HG03135 (cell line): Measurements from ENCODE around the gene ANGPTL2.
A peak's percentile ranks its signal among the peaks of the same experiment; 100 is the strongest.
"Not testable (repeated sequence)": the region's sequence is repeated elsewhere in the genome, so short reads cannot be mapped to it uniquely, and the experiment has no call there.

Source experiments
- ATAC-seq: cut with Tn5 transposase; IDR thresholded peaks from one replicate; pipeline ENCODE4 v1.9.1; 2021; ENCODE audit warnings: mild to moderate bottlenecking, moderate library complexity; ENCODE audit not compliant: unreplicated experiment

ANGPTL2 gene, protein sequence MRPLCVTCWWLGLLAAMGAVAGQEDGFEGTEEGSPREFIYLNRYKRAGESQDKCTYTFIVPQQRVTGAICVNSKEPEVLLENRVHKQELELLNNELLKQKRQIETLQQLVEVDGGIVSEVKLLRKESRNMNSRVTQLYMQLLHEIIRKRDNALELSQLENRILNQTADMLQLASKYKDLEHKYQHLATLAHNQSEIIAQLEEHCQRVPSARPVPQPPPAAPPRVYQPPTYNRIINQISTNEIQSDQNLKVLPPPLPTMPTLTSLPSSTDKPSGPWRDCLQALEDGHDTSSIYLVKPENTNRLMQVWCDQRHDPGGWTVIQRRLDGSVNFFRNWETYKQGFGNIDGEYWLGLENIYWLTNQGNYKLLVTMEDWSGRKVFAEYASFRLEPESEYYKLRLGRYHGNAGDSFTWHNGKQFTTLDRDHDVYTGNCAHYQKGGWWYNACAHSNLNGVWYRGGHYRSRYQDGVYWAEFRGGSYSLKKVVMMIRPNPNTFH

DNA sequence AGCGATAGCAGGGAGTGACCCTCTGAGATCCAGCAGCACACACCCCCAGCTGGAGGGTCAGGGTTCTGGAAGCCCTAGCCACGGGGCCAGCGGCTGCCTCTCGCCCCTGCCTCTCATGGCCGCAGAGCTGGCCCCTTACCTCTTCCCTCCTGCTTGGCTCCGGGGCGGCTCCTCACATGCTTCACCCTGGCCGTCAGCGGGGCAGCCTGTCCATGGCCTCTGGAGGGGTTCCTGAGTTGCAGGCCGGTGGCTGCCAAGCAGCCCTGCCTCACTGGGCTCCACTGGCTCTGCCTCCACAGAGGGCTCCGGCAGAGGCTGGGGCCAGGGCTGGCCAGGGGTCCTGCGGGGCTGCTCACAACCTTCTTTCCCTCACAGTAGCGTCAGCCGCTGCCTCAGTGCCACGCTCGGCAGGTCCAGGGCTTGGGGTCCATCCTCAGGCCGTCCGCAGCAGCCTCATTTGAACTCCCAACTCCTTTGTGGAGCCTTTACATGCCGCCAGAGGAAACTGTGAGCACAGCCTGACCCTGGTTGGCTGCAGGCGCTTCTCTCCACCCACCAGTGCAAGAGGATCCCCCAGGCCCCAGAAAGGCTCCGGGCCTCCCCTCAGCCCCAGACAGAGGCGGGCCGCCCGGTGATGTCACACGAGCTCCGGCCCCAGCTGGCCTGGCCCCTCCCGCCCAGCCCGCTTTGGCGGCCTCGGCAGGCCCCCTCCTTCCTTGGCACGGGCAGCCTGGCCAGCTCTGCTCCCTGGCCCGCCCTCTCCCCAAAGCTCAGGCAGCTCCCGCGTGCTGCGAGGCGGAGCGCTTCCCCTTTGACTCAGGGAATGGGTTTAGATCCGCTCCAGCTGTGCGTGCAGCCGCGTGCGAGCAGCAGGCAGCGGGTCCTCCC lies at the start of gene ANGPTL2:
Gene ANGPTL2, minus strand, starts transcription at position 460 of the 888 bp plus-strand sequence. CDS start 13,904 bp downstream, outside the sequence.
- no peak for ATAC-seq

DNA sequence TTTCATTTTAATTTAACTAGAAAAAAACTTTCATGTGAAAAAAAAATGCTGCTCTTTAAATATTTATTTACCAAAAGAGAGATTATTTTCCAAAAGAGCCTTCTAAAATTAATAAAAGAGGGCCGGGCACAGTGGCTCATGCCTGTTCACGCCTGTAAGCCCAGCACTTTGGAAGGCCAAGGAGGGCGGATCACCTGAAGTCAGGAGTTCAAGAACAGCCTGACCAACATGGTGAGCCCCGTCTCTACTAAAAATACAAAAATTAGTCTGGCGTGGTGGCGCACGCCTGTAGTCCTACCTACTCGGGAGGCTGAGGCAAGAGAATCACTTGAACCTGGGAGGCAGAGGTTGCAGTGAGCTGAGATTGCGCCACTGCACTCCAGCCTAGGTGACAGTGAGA lies 48.9 kb upstream of the ANGPTL2 start:
- ATAC-seq, result not testable (repeated sequence)

DNA sequence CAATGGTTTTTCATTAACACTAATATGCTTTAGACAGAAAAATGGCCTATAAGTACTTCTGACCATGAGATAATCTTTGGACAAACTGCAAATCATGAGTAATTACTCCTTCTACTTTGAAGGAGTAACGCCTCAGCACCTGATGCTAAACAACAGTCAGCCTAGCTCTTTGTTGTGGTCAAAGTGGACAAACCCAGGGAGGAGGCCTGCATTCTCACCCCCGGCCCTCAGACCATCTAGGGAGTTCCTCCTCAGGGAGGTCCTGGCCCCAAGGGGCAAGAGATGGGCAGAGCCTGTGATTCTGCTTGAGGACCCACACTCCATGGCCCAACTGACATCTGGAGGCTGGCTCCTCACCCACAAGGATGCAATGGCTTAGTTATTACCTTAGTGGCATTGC lies 48.2 kb upstream of the ANGPTL2 start:
- ATAC-seq, result no peak

DNA sequence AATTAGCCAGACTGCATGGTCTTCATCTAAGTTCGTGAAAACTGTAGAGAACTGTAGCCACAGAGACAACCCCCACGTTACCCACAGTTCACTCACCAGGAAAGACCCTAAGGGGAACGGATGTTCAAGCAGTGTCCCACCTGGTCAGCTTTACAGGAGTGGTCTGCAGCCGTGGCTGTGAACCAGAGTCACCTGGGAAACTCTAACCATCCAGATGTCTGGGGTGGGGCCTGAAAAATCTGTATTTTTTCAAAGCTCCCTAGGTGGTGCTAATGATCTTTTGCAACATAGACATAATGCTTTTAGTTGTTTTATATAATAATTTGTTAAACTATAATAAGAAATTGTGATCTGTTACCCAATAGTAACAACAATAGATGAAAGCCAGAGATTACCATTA lies 47.7 kb upstream of the ANGPTL2 start:
- ATAC-seq, result no peak

DNA sequence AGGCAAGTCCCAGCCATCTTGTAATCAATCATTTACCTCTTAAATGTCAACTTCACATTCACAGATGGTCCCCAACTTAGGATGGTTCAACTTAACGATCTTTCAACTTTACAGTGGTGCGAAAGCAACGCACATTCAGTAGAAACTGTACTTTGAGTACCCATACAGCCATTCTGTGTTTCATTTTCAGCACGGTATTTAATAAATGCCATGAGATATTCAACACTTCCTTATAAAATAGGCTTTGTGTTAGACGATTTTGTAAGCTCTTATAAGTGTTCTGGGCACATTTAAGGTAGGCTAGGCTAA lies 47.1 kb upstream of the ANGPTL2 start:
- no peak for ATAC-seq

DNA sequence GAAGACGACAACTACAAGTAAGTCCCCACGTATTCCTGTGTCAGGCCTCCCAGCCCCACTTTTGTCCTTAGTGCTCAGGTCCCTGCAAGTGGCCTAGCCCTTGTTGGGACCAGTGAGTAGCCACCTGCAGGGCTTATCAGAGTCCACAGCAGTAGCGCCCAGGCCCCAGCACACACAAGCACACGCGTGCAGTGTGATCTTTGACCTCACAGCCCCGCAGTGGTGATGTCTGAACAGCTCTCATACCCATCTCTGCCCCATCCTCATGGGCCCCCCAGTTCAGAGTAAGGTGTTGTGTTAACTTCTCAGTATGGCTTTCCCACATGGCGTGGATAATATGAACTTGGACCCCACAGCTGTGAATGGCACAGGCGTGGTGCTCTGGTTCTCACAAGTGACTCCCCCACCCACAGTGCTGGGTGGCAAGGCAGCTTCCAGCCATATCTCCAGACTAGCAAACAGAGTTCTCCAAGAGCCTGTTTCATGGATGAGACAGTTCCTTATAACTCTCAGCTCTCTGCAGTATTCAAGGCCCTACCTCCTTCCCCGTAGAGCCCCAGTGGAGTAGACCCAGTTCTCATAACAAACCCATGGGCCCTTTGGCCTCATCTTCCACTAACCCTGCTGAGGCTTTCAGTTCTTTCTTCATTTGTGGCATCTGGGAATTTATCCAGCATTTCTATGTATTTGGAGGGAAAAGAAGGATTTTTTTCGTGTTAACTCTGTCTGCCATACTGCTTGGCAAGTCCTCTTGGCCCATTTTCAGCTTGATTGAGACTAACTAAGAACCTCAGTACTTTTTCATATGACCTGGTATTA lies 46.5 kb upstream of the ANGPTL2 start:
- no peak for ATAC-seq

DNA sequence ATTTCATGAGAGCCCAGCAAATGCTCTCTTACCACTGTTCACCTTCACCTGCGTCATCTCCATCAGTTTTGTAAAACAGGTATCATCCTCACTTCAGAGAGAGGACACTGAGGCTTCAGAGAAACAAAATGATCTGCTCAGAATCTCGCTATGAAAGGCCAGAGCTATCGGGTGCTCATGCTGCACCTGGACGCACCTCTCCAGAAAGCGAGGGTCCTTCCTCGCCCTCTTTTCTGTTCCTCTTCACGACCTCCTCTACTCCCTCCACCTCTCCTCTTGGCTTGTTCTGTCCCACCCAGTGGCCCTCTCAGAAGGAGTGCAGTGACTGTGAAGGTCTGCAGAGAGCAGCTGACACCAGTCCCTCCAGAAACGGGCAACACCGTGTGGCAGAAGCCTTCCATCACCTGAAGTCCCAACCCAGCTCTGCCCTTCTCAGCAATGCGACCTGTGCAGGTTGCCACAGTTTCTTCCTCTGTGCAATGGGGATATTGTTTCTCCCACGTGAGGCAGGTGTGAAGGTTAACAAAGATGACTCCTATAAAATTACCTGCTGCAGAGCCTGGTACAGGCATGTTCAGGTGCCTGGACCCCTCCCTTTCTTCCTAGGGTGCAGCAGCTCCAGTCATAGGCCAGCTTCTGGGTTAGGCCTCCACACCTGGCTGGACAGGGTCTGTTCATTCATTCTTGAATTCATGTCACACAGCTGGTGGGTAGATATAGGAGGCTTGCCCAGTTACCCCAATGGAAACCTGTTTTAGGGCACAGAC lies 45.3 kb upstream of the ANGPTL2 start:
- ATAC-seq, result no peak

DNA sequence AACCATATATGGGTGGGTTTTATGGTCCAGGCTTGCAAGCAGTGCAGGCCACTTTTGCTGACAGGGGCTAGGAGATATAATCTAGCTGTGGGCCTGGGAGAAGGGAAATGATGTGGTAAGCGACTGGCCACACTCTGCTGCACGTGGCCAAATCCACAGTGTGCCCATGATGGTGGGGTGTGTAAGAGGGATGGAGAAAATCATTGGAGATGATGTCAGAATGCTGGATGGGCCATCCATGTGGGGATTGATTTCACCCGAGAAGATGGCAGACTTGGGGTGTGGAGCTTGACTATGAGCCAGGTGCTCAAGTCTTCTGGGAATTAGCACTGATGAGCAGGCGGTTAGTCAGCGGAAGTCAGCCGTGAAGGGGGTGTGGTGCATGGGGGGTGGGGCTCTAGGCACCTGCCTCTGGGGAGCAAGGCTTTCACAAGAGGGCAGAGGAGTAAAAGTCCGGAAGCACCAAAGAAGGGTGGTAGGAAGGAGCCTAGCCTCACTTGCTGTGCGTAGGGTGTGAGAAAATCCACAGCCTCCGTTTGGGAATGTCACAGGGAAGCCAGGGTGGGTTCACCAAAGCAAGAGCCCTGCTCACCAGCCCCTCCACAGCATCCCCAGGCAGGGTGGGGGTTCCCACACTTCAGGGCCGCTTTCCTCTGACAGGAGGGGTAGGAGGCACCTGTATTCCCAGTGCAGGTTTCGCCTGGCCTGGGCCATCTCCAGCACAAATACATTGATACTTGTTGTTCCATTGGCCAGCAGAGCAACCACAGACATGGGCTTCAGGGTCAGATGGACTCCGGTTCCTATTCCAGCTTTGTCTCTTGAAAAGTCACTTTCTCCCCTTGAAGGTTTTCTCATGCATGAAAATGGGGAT lies 44.5 kb upstream of the ANGPTL2 start:
- peak; percentile 61 for ATAC-seq

DNA sequence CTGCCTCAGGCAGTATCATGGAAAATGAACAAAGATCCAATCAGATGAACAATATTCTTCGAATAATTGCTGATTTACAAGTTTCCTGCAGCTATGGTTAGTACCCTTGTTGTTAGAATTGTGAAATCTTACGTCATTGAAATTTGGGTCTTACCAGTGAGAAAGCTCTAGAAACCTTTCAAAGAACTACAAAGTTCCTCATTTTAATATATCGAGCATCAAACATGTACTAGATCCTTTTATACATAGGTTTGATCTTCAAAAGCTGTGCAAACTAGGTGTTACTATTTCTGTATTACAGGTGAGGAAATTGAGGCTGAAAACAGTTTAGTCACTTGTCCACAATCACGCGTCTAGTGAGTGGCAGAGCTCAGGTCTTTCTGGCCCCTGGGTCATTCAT lies 43.7 kb upstream of the ANGPTL2 start:
- no peak for ATAC-seq

DNA sequence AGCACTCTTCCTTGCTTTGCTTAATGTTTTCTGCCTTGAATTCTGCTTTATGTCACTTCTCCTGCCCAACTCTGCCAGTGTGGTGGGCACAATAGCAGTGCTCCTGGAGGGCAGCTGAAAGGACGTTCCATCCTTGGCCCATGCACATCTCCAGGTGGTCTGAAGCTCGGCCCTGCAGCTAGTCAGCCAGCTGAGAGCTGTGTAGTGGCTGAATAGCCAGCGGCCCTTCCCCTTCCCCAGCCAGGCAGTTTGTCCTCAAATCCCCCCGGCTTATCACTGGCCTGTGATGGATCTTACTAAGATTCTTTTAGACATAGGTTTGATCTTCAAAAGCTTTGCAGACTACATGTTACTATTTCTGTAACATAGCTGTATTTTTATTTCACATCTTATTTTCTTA lies 42.7 kb upstream of the ANGPTL2 start:
- no peak for ATAC-seq

DNA sequence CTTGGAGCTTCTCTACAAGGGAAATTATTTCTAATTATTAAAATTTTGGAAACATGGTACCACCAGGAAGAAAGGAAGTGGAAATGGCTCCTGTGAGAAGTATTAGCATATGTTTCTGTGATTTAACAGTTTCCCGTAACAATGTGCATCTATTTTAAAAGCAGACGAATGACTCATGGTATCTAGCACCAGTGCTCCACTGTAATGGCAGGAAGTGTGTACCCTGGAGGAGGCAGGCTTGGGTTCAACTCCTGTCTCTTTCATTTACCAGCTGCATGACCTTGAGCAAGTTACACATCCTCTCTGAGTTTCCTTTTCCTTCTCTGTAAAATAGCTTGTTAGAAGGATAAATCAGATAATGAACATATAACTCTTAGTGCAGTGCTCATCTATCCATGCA lies 41.0 kb upstream of the ANGPTL2 start:
- ATAC-seq, result no peak

DNA sequence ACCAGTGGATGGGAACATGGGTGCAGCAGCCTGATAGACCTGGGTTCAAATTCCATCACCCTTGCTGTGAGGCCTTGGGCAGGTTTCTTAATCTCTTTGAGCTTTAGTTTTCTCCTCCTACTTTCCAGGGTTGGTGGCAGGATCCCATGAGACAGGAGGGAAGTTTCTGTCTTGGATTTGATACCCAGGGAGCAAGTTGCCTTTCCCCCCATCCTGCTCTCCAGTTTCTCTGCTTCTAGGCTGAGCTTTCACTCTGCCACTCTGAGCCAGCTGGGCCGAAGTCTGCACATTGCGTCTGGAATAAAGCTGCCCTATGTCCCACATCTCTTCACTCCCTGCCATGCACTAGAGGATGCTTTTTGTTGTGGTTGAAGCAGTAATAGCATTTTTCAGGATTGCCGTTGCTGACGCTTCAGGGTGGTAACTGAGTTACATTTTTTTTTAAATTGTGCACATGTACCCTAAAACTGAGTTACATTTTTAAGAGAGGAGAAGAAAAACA lies 40.5 kb upstream of the ANGPTL2 start:
- no peak for ATAC-seq

DNA sequence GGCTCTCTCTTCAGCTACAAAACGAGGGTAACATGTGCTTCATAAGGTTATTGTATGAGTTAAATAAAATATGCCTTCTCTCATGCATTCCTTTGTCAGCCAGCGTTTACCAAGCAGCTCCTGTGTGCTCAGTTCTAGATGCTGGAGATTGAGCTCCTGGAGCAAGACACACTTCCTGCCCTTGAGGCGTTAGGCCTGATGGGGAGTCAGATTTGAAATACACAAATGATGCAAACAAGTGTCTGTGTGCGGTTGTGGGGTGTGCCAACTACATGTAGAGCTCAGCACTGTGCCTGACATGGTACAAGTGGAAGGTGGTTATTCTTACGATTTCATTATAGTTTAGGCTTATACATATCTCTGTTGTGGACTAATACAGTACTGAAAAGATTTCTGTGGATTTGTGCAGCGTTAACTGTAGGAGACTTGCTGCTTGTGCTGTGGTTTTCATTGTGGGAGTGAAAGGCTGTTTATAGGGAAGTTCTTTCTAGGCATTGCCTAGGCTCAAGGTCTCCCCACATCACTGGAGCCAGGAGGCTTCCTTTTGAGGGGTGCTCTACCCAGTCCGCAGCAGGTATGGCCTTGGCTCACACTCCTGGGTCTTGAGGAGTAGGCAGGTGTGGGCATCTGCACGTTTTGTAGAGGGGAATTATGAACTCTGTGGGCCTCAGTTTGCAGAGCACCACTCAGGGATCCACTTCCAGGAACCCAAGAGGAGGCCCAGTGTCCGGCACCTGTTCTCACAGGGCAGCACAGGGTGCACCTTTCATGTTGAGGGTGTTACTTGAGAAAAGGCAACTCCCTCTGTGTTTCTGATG lies 39.8 kb upstream of the ANGPTL2 start:
- ATAC-seq, result no peak

DNA sequence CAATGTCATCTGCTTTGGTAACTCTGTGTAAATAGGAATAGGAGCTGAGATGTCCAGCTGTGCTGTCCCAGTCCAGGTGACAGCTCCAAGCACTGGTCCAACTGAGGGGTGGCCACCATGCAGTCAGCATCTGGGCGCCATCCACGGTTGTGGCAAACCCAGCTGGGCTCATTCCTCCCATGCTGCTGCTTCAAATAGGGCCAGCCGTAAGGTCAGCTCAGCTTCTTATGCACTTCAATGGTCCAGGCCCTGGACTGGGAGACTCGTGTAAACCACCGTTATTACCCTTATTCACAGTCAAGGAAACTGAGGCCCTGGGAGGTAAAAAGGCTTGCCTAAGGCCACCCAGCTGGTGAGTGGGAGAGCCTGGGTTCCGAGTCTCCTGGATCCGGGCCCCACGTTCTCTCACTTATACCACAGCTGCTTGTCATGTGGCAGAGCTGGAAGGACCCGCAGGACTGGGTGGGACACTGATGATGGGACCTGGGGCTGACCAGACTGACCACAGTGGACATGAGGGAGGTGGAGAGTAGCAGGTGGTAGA lies 38.7 kb upstream of the ANGPTL2 start:
- ATAC-seq, result no peak

DNA sequence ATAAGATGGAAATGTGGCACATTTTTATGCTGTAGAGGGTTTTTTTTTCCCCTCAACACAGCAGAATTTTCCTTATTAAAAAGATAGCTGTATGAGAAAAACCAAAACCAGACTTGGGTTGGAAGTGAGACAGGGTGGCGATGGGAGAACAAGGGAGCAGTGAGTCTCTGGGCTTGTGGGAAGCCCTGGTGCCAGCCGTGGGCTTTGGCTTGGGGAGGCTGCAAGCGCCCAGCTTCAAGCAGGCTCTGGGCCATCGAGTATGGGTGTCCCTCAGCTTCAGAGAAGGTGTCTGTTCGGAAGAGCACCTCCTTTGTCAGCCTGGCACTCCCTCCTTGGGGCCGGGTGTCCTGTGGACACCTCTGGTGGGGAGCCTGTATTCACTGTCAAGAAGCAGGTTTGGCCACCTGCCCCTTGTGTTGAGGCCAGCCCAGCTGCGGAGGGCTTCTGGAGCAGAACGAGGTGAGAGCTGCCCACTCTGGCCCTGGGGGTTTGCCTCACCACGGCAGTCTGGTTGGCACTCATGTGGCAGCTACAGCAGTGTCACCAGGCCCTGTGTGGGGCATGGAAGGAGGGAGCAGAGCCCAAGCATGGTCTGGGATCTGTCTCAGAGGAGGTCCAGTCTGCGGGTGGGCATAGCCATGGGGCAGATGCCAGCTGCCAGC lies 37.6 kb upstream of the ANGPTL2 start:
- ATAC-seq, result no peak

DNA sequence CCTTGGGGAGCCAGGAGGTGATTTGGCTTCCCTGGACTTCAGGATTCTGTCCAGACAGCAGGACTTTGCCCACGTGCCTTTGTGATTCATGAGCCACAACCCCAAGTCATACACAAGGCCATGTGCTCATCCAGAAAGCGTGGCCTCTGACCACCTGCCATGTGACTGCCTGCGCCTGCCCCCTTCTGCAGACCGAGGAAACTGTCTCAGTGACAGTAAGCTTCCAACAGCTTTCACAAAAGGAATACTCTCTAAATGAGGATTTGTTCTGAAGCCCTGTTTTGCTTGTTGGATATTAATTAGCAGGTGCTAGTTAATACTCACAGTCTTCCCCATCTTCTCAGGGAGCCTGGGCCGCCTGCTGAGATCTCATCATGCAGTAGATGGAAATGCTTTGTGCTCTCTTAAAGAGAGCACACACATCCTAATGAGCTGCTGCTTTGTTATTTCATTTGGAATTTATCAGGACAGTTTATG lies 36.9 kb upstream of the ANGPTL2 start:
- ATAC-seq, result no peak

DNA sequence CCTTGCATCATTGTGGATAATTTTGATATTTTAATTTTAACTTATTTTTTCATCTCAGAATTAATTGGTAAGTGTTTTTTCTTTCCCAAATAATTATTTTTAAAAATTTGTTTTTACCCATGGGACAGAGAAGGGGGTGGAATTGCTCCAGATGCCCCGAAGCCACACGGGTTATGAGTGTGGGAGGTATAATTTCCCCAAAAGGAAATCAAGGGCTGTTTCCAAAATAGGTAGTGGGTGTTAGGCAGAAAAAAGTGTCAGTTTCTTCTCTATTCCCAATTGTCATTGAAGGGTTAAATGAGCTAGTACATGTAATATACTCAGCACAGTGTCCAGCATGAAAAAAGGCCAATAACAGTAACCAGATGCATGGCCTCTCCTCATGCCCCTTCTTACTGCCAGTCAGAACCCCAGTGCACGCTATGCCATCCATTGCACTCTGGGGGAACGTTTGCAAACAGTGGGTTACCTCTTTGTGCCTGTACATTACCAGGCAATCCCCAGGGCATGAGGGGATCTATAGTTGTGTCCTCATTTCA lies 36.4 kb upstream of the ANGPTL2 start:
- ATAC-seq, result no peak
